ENCODE results near the gene AGMO.
"Not testable (repeated sequence)": the region's sequence is repeated elsewhere in the genome, so short reads cannot be mapped to it uniquely, and the experiment has no call there.

Gene AGMO

GRCh38 chr7:15560968-15561367 is 847 bp downstream of the AGMO start:
- Histone ChIP-seq H3K4me3 (ENCODE audit: low read depth, low read length) (no peak overlapping the region), H3K27me3 (ENCODE audit: control insufficient read depth, insufficient read depth, low read length) (no peaks in the 10 kb centered on the region)

GRCh38 chr7:15559416-15559928 is 2.3 kb downstream of the AGMO start:
- H3K4me1 ChIP-seq (ENCODE audit: control insufficient read depth, insufficient read depth, low read length) = peaks cover 6% of the 10 kb centered on the region; the same call in 1 of the 2 replicates
- H3K9ac ChIP-seq (ENCODE audit: low read length) = no peak overlapping the region
- H3K9me3 ChIP-seq (ENCODE audit: control insufficient read depth, insufficient read depth, low read depth, low read length) = no peaks in the 10 kb centered on the region
- no peaks in the 10 kb centered on the region for H3K27me3 ChIP-seq (ENCODE audit: control insufficient read depth, insufficient read depth, low read length)
- no peaks in the 10 kb centered on the region for H3K36me3 ChIP-seq (ENCODE audit: control insufficient read depth, insufficient read depth, low read length)
- no peak overlapping the region for H3K4me3 ChIP-seq (ENCODE audit: low read depth, low read length)
- no peak overlapping the region for H3K27ac ChIP-seq (ENCODE audit: low read depth, low read length)

More at GRCh38 chr7:15560968-15561367, 847 bp downstream of the AGMO start:
- no peaks in the 10 kb centered on the region for H3K9me3 ChIP-seq (ENCODE audit: control insufficient read depth, insufficient read depth, low read depth, low read length)
- H3K36me3 ChIP-seq (ENCODE audit: control insufficient read depth, insufficient read depth, low read length) = no peaks in the 10 kb centered on the region
- H3K9ac ChIP-seq (ENCODE audit: low read length) = no peak overlapping the region
- no peak overlapping the region for H3K27ac ChIP-seq (ENCODE audit: low read depth, low read length)
- H3K4me1 ChIP-seq (ENCODE audit: control insufficient read depth, insufficient read depth, low read length) = peaks cover 6% of the 10 kb centered on the region; the same call in 1 of the 2 replicates

GRCh38 chr7:15558756-15559155 is 3.1 kb downstream of the AGMO start:
- no peaks in the 10 kb centered on the region for H3K27me3 ChIP-seq (ENCODE audit: control insufficient read depth, insufficient read depth, low read length)
- no peak overlapping the region for H3K27ac ChIP-seq (ENCODE audit: low read depth, low read length)
- no peaks in the 10 kb centered on the region for H3K9me3 ChIP-seq (ENCODE audit: control insufficient read depth, insufficient read depth, low read depth, low read length)
- peaks cover 6% of the 10 kb centered on the region; the same call in 1 of the 2 replicates for H3K4me1 ChIP-seq (ENCODE audit: control insufficient read depth, insufficient read depth, low read length)
- H3K9ac ChIP-seq (ENCODE audit: low read length) = no peak overlapping the region
- H3K4me3 ChIP-seq (ENCODE audit: low read depth, low read length) = no peak overlapping the region
- H3K36me3 ChIP-seq (ENCODE audit: control insufficient read depth, insufficient read depth, low read length) = no peaks in the 10 kb centered on the region

GRCh38 chr7:15557686-15558085 is 4.1 kb downstream of the AGMO start:
- Histone ChIP-seq H3K4me1 (ENCODE audit: control insufficient read depth, insufficient read depth, low read length) (peaks cover 6% of the 10 kb centered on the region; the same call in 1 of the 2 replicates), H3K27ac (ENCODE audit: low read depth, low read length) (no peak overlapping the region), H3K9me3 (ENCODE audit: control insufficient read depth, insufficient read depth, low read depth, low read length) (no peaks in the 10 kb centered on the region), H3K36me3 (ENCODE audit: control insufficient read depth, insufficient read depth, low read length) (no peaks in the 10 kb centered on the region), H3K27me3 (ENCODE audit: control insufficient read depth, insufficient read depth, low read length) (no peaks in the 10 kb centered on the region), H3K9ac (ENCODE audit: low read length) (no peak overlapping the region), H3K4me3 (ENCODE audit: low read depth, low read length) (no peak overlapping the region)

- Histone ChIP-seq H3K4me1 (ENCODE audit: control insufficient read depth, insufficient read depth, low read length) (peaks cover 6% of the 10 kb centered on the region; the same call in 1 of the 2 replicates), H3K9ac (ENCODE audit: low read length) (no peak overlapping the region), H3K9me3 (ENCODE audit: control insufficient read depth, insufficient read depth, low read depth, low read length) (no peaks in the 10 kb centered on the region), H3K27ac (ENCODE audit: low read depth, low read length) (no peak overlapping the region), H3K4me3 (ENCODE audit: low read depth, low read length) (no peak overlapping the region), H3K27me3 (ENCODE audit: control insufficient read depth, insufficient read depth, low read length) (no peaks in the 10 kb centered on the region), H3K36me3 (ENCODE audit: control insufficient read depth, insufficient read depth, low read length) (no peaks in the 10 kb centered on the region)
Observed at GRCh38 chr7:15557186-15557585, 4.6 kb downstream of the AGMO start.

- H3K27ac ChIP-seq (ENCODE audit: low read depth, low read length) = no peak overlapping the region
Observed at GRCh38 chr7:15556339-15557105, 5.3 kb downstream of the AGMO start.

GRCh38 chr7:15555381-15555859 is 6.4 kb downstream of the AGMO start:
- H3K9ac ChIP-seq (ENCODE audit: low read length) = no peak overlapping the region
- H3K4me1 ChIP-seq (ENCODE audit: control insufficient read depth, insufficient read depth, low read length) = peaks cover 6% of the 10 kb centered on the region; the same call in 1 of the 2 replicates

More at GRCh38 chr7:15556339-15557105, 5.3 kb downstream of the AGMO start:
- Histone ChIP-seq H3K4me3 (ENCODE audit: low read depth, low read length) (no peak overlapping the region), H3K27me3 (ENCODE audit: control insufficient read depth, insufficient read depth, low read length) (no peaks in the 10 kb centered on the region), H3K9ac (ENCODE audit: low read length) (no peak overlapping the region), H3K4me1 (ENCODE audit: control insufficient read depth, insufficient read depth, low read length) (peaks cover 6% of the 10 kb centered on the region; the same call in 1 of the 2 replicates), H3K36me3 (ENCODE audit: control insufficient read depth, insufficient read depth, low read length) (no peaks in the 10 kb centered on the region), H3K9me3 (ENCODE audit: control insufficient read depth, insufficient read depth, low read depth, low read length) (no peaks in the 10 kb centered on the region)

GRCh38 chr7:15554744-15555143 is 7.1 kb downstream of the AGMO start:
- H3K36me3 ChIP-seq (ENCODE audit: control insufficient read depth, insufficient read depth, low read length) = no peaks in the 10 kb centered on the region
- H3K27ac ChIP-seq (ENCODE audit: low read depth, low read length) = no peak overlapping the region
- H3K4me3 ChIP-seq (ENCODE audit: low read depth, low read length) = no peak overlapping the region
- H3K27me3 ChIP-seq (ENCODE audit: control insufficient read depth, insufficient read depth, low read length) = no peaks in the 10 kb centered on the region
- no peak overlapping the region for H3K9ac ChIP-seq (ENCODE audit: low read length)
- no peaks in the 10 kb centered on the region for H3K9me3 ChIP-seq (ENCODE audit: control insufficient read depth, insufficient read depth, low read depth, low read length)
- peaks cover 6% of the 10 kb centered on the region; the same call in 1 of the 2 replicates for H3K4me1 ChIP-seq (ENCODE audit: control insufficient read depth, insufficient read depth, low read length)

More at GRCh38 chr7:15555381-15555859, 6.4 kb downstream of the AGMO start:
- no peaks in the 10 kb centered on the region for H3K9me3 ChIP-seq (ENCODE audit: control insufficient read depth, insufficient read depth, low read depth, low read length)
- no peak overlapping the region for H3K27ac ChIP-seq (ENCODE audit: low read depth, low read length)
- no peak overlapping the region for H3K4me3 ChIP-seq (ENCODE audit: low read depth, low read length)
- H3K36me3 ChIP-seq (ENCODE audit: control insufficient read depth, insufficient read depth, low read length) = no peaks in the 10 kb centered on the region
- no peaks in the 10 kb centered on the region for H3K27me3 ChIP-seq (ENCODE audit: control insufficient read depth, insufficient read depth, low read length)

GRCh38 chr7:15554081-15554480 is 7.7 kb downstream of the AGMO start:
- no peak overlapping the region for H3K27ac ChIP-seq (ENCODE audit: low read depth, low read length)
- H3K27me3 ChIP-seq (ENCODE audit: control insufficient read depth, insufficient read depth, low read length) = no peaks in the 10 kb centered on the region
- H3K36me3 ChIP-seq (ENCODE audit: control insufficient read depth, insufficient read depth, low read length) = no peaks in the 10 kb centered on the region

GRCh38 chr7:15547320-15547719 is 14.5 kb downstream of the AGMO start:
- Histone ChIP-seq H3K4me3 (ENCODE audit: low read depth, low read length) (peak overlapping the region; percentile 64), H3K9ac (ENCODE audit: low read length) (peak overlapping the region; percentile 70)
- H3K4me1 ChIP-seq (ENCODE audit: control insufficient read depth, insufficient read depth, low read length); H3K36me3 ChIP-seq (ENCODE audit: control insufficient read depth, insufficient read depth, low read length); H3K27me3 ChIP-seq (ENCODE audit: control insufficient read depth, insufficient read depth, low read length); H3K27ac ChIP-seq (ENCODE audit: low read depth, low read length); H3K9me3 ChIP-seq (ENCODE audit: control insufficient read depth, insufficient read depth, low read depth, low read length): not testable (repeated sequence)

More at GRCh38 chr7:15554081-15554480, 7.7 kb downstream of the AGMO start:
- Histone ChIP-seq H3K4me3 (ENCODE audit: low read depth, low read length) (no peak overlapping the region), H3K9me3 (ENCODE audit: control insufficient read depth, insufficient read depth, low read depth, low read length) (no peaks in the 10 kb centered on the region), H3K9ac (ENCODE audit: low read length) (no peak overlapping the region), H3K4me1 (ENCODE audit: control insufficient read depth, insufficient read depth, low read length) (peaks cover 3% of the 10 kb centered on the region; the same call in 1 of the 2 replicates)

GRCh38 chr7:15546272-15546792 is 15.5 kb downstream of the AGMO start:
- no peaks in the 10 kb centered on the region for H3K9me3 ChIP-seq (ENCODE audit: control insufficient read depth, insufficient read depth, low read depth, low read length)
- H3K27me3 ChIP-seq (ENCODE audit: control insufficient read depth, insufficient read depth, low read length) = no peaks in the 10 kb centered on the region
- peaks cover 8% of the 10 kb centered on the region; the same call in 1 of the 2 replicates for H3K4me1 ChIP-seq (ENCODE audit: control insufficient read depth, insufficient read depth, low read length)
- no peak overlapping the region for H3K9ac ChIP-seq (ENCODE audit: low read length)
- H3K27ac ChIP-seq (ENCODE audit: low read depth, low read length) = no peak overlapping the region
- H3K36me3 ChIP-seq (ENCODE audit: control insufficient read depth, insufficient read depth, low read length) = no peaks in the 10 kb centered on the region
- H3K4me3 ChIP-seq (ENCODE audit: low read depth, low read length) = no peak overlapping the region; the same call in 1 of the 2 replicates
